Bladder microvascular endothelial cell (primary cell): ENCODE results near the gene OR12D1. TPM values are rescaled to one million over a fixed set of nuclear protein-coding genes. Genes with fewer than 3 reads are reported as not detected.

ENCODE experiments used
- total RNA-seq: library from RNA; depleted of rRNA; stranded (reverse); fragments of >200 nt; gene quantifications from 2 replicates; pipeline ENCODE4 v1.2.3, GENCODE V29; 2014

Gene OR12D1
- not detected in 2 replicates for total RNA-seq

GRCh38 chr6:29414588-29414987 lies at the start of gene OR12D1:
Gene OR12D1, plus strand, starts transcription at chr6:29414928.

GRCh38 chr6:29368765-29369164 lies 46.0 kb upstream of the OR12D1 start, which contains the start of gene OR5V1:
Gene OR5V1, minus strand, starts transcription at chr6:29368865. Its CDS starts 12,670 bp downstream, at chr6:29356195.

GRCh38 chr6:29375191-29375590 lies 39.5 kb upstream of the OR12D1 start, which contains the start of gene OR12D3:
Gene OR12D3, minus strand, starts transcription at chr6:29375291. Its CDS starts 4 bp downstream, at chr6:29375287.

GRCh38 chr6:29395331-29395730 lies 19.4 kb upstream of the OR12D1 start, which contains the start of gene OR12D2:
Gene OR12D2, plus strand, starts transcription at chr6:29395631. Its CDS starts 1,069 bp downstream, at chr6:29396700.

GRCh38 chr6:29439006-29439405 lies 24.3 kb downstream of the OR12D1 start, which contains the start of gene OR10C1:
Gene OR10C1, plus strand, starts transcription at chr6:29439306. Its CDS starts 710 bp downstream, at chr6:29440016.

GRCh38 chr6:29456971-29457370 lies 42.2 kb downstream of the OR12D1 start, which contains the start of the genes OR11A1 and OR2H1:
Gene OR11A1, minus strand, starts transcription at chr6:29457071. Its CDS starts 29,430 bp downstream, at chr6:29427641.
Gene OR2H1, plus strand, starts transcription at chr6:29457155. Its CDS starts 4,615 bp downstream, at chr6:29461770.

Other genes starting within 250 kb of the OR12D1 start
- gene OR2J2, start 244.0 kb upstream of the OR12D1 start, total RNA-seq = not detected in 2 replicates
- not detected in 2 replicates for gene OR14J1, start 113.2 kb upstream of the OR12D1 start, total RNA-seq
- not detected in 2 replicates for gene OR5V1, start 46.1 kb upstream of the OR12D1 start, total RNA-seq
- not detected in 2 replicates for gene OR12D3, start 39.6 kb upstream of the OR12D1 start, total RNA-seq
- not detected in 2 replicates for gene OR12D2, start 19.3 kb upstream of the OR12D1 start, total RNA-seq
- not detected in 2 replicates for gene OR10C1, start 24.4 kb downstream of the OR12D1 start, total RNA-seq
- not detected in 2 replicates for gene OR11A1, start 42.1 kb downstream of the OR12D1 start, total RNA-seq
- not detected in 2 replicates for gene OR2H1, start 42.2 kb downstream of the OR12D1 start, total RNA-seq
- gene MAS1L, start 73.0 kb downstream of the OR12D1 start, total RNA-seq = not detected in 2 replicates
- 7.0 and 231 TPM in 2 replicates for gene UBD, start 144.8 kb downstream of the OR12D1 start, total RNA-seq
- gene OR2H2, start 170.2 kb downstream of the OR12D1 start, total RNA-seq = not detected in 2 replicates
- 2.3 and 7.2 TPM in 2 replicates for gene GABBR1, start 218.3 kb downstream of the OR12D1 start, total RNA-seq
- not detected in 2 replicates for gene MOG, start 242.2 kb downstream of the OR12D1 start, total RNA-seq